K562 (cell line): ENCODE measurements around the gene VPS37D. TPM values are rescaled to one million over a fixed set of nuclear protein-coding genes. Genes with fewer than 3 reads are reported as not detected.
A peak's percentile ranks its signal among the peaks of the same experiment; 100 is the strongest.

Source experiments
- ATAC-seq: fragments of 200-7000 bp; cut with Tn5 transposase; 3 replicates; pipeline ENCODE4 v1.9.1; 2020; ENCODE audit warnings: moderate library complexity
- BruUV-seq: library from RNA; stranded (reverse); fragments of 400-500 nt; replicated peaks from 2 replicates; lab custom pipeline; 2021; lab: Mats Ljungman, UMichigan
- CTCF ChIA-PET: fragments of 300-600 bp; formaldehyde crosslinking; extraction: SDS; loops from one replicate; lab custom pipeline; 2021; ENCODE audit warnings: low intra/inter-chr PET ratio; lab: Yijun Ruan, JAX
- POLR2A ChIA-PET: fragments of 300-600, 350-650 bp; sonication (Branson Sonifier 250); formaldehyde crosslinking; extraction: SDS; loops from one replicate; lab custom pipeline; 2021; ENCODE audit warnings: antibody characterized with exemption, inconsistent platforms; lab: Yijun Ruan, JAX
- DNase-seq, 4 experiments: peaks; one replicate each; pipeline versions ENCODE4 v3.0.0 to v3.0.0-alpha.2; 2011 to 2018; ENCODE audit warnings: low spot score in 3 of 4, mixed read lengths in 3 of 4; ENCODE audit errors: extremely low read depth in 1 of 4
- FAIRE-seq: peaks from 2 replicates; lab custom pipeline; 2011; peaks lifted over from hg19 to GRCh38; lab: Jason Lieb, UNC
- H2AFZ ChIP-seq: 2 replicates; pipeline ENCODE4 v1.6.0; 2011; ENCODE audit warnings: low read depth, low read length, control low read depth, inconsistent platforms
- H3K27ac ChIP-seq: fragments of 200-600 bp; 3 replicates; pipeline ENCODE4 v1.8.0; 2011; ENCODE audit warnings: low read depth, mild to moderate bottlenecking, control low read depth, inconsistent platforms, low read length, moderate library complexity, mixed read lengths; ENCODE audit errors: extremely low read depth
- H3K27me3 ChIP-seq, 2 experiments: fragments of 300-600 bp in 1 of 2; 2 replicates in 1 of 2; 3 replicates in 1 of 2; pipeline versions ENCODE4 v1.6.0 to v1.8.0; 2011; ENCODE audit warnings: inconsistent platforms in 2 of 2, low read length in 2 of 2, mild to moderate bottlenecking in 1 of 2, mixed read lengths in 1 of 2, moderate library complexity in 1 of 2; ENCODE audit not compliant: control insufficient read depth in 2 of 2, insufficient read depth in 2 of 2
- H3K36me3 ChIP-seq: fragments of 300-600 bp; 3 replicates; pipeline ENCODE4 v1.8.0; 2011; ENCODE audit warnings: mild to moderate bottlenecking, low read length, inconsistent platforms; ENCODE audit not compliant: control insufficient read depth, insufficient read depth
- H3K4me1 ChIP-seq, 2 experiments: fragments of 200-600 bp in 1 of 2; replicated peaks in 1 of 2; 2 replicates in 1 of 2; 3 replicates in 1 of 2; pipeline versions ENCODE4 v1.5.1 to v1.8.0; 2011; ENCODE audit warnings: inconsistent platforms in 2 of 2, low read length in 2 of 2, mild to moderate bottlenecking in 1 of 2, mixed read lengths in 1 of 2, moderate library complexity in 1 of 2; ENCODE audit not compliant: control insufficient read depth in 2 of 2, insufficient read depth in 2 of 2
- H3K4me2 ChIP-seq: 2 replicates; pipeline ENCODE4 v1.6.1; 2011; ENCODE audit warnings: low read length, control low read depth, inconsistent platforms, mixed read lengths; ENCODE audit not compliant: insufficient read depth
- H3K4me3 ChIP-seq: fragments of 200-600 bp; sonication (generic), shearing (Covaris generic); 2 replicates; pipeline ENCODE4 v1.5.1; 2016; ENCODE audit warnings: control low read depth, inconsistent platforms
- H3K79me2 ChIP-seq: fragments of 200-600 bp; 3 replicates; pipeline ENCODE4 v1.8.0; 2011; ENCODE audit warnings: low read length, inconsistent platforms; ENCODE audit not compliant: control insufficient read depth, insufficient read depth
- H3K9ac ChIP-seq, 2 experiments: 2 replicates each; pipeline versions ENCODE4 v1.6.0 to v1.6.1; 2011; ENCODE audit warnings: low read depth in 2 of 2, low read length in 2 of 2, control low read depth in 1 of 2, inconsistent platforms in 1 of 2, mild to moderate bottlenecking in 1 of 2, mixed read lengths in 1 of 2; ENCODE audit not compliant: insufficient read depth in 1 of 2
- H3K9me1 ChIP-seq: one replicate; pipeline ENCODE4 v1.6.0; 2011; ENCODE audit warnings: inconsistent platforms, mild to moderate bottlenecking, low read length, moderate library complexity; ENCODE audit not compliant: control insufficient read depth, insufficient read depth
- H3K9me3 ChIP-seq: replicated peaks from 2 replicates; pipeline ENCODE4 v1.5.1; 2011; ENCODE audit warnings: low read depth, low read length, inconsistent platforms; ENCODE audit not compliant: control insufficient read depth, insufficient read depth
- H4K20me1 ChIP-seq: replicated peaks from 2 replicates; pipeline ENCODE4 v1.6.1; 2011; ENCODE audit warnings: low read length, inconsistent platforms, mixed read lengths; ENCODE audit not compliant: control insufficient read depth, insufficient read depth
- GATA2 ChIP-seq: sonication (generic); formaldehyde crosslinking; IDR thresholded peaks from 2 replicates; pipeline ENCODE4 v1.4.0; 2020; ENCODE audit warnings: mild to moderate bottlenecking, missing genetic modification reagents
- HDGF ChIP-seq: fragments of 450-650 bp; IDR thresholded peaks from 2 replicates; pipeline ENCODE4 v1.6.1; 2016
- POLR2AphosphoS5 ChIP-seq: IDR thresholded peaks from 2 replicates; pipeline ENCODE4 v1.6.1; 2011; ENCODE audit warnings: mild to moderate bottlenecking, low read depth, low read length, moderate library complexity; ENCODE audit not compliant: control insufficient read depth, insufficient read depth
- ZNF444 ChIP-seq: fragments of 250-450 bp; sonication (Bioruptor Pico); IDR thresholded peaks from 2 replicates; pipeline ENCODE4 v1.4.0; 2020; ENCODE audit warnings: mild to moderate bottlenecking, moderate library complexity
- WGBS: fragments of 100-300 bp; shearing (Covaris generic); methylation state at CpG from one replicate; pipeline ENCODE4 v1.1.6; 2016; ENCODE audit warnings: low coverage, mixed read lengths; ENCODE audit not compliant: insufficient coverage; ENCODE audit errors: missing lambda C conversion rate; 5-methylcytosine and 5-hydroxymethylcytosine counted together
- in situ Hi-C: fragments of 300-500 bp; cut with MboI; formaldehyde crosslinking; loops from 4 replicates; pipeline ENCODE4 v1.15.0; 2018; ENCODE audit warnings: inconsistent platforms, mixed read lengths
- intact Hi-C: fragments of 100-400 bp; cut with micrococcal nuclease; formaldehyde crosslinking; loops from 2 replicates; pipeline ENCODE4 v1.14.2; 2022
- polyA plus RNA-seq, 8 experiments: library from polyadenylated mRNA; depleted of rRNA in 4 of 8; stranded (reverse) in 5 of 8; unstranded in 3 of 8; fragments of >200 nt; fragmentation: Nextera tagmentation in 2 of 8; fragmentation: Illumina TruSeq in 1 of 8; extraction: Ambion mirVana in 2 of 8; extraction: Trizol in 1 of 8; gene quantifications; 2 replicates each; pipeline versions ENCODE4 v1.2.1 to v1.2.3, GENCODE V29; 2011 to 2014; ENCODE audit warnings: inconsistent platforms in 1 of 8, missing spikeins in 1 of 8
- total RNA-seq, 7 experiments: library from RNA; depleted of rRNA in 6 of 7; stranded (reverse); fragments of >200 nt in 6 of 7; fragmentation: Illumina TruSeq in 2 of 7; extraction: Trizol in 2 of 7; gene quantifications; 2 replicates each; pipeline versions ENCODE4 v1.2.1 to v1.2.3, GENCODE V29; 2011 to 2021; ENCODE audit warnings: low replicate concordance in 1 of 7
- TF ChIP-seq, protein P1 (sequence below): sonication (generic); formaldehyde crosslinking; IDR thresholded peaks from 2 replicates; pipeline ENCODE4 v1.8.0; 2022; ENCODE audit warnings: missing genetic modification reagents, mild to moderate bottlenecking, moderate library complexity, borderline replicate concordance
- TF ChIP-seq, protein P2 (sequence below): fragments of 250-450 bp; sonication (Bioruptor Pico); IDR thresholded peaks from 2 replicates; pipeline ENCODE4 v1.4.0; 2020
- TF ChIP-seq, protein P3 (sequence below): fragments of 250-450 bp; sonication (Bioruptor Pico); IDR thresholded peaks from 2 replicates; pipeline ENCODE4 v1.4.0; 2020; ENCODE audit warnings: mild to moderate bottlenecking, moderate library complexity
- TF ChIP-seq, protein P4 (sequence below): sonication (generic); formaldehyde crosslinking; IDR thresholded peaks from 2 replicates; pipeline ENCODE4 v1.8.1; 2023; ENCODE audit warnings: mild to moderate bottlenecking, missing genetic modification reagents

Gene VPS37D
- total and polyA plus RNA-seq, 9 of the 15 experiments (the other 6 are each of a cell fraction or from before 2014, with no cell fraction given), result 0.25 to 2.3 (median 1.0) TPM; not detected in 3

DNA sequence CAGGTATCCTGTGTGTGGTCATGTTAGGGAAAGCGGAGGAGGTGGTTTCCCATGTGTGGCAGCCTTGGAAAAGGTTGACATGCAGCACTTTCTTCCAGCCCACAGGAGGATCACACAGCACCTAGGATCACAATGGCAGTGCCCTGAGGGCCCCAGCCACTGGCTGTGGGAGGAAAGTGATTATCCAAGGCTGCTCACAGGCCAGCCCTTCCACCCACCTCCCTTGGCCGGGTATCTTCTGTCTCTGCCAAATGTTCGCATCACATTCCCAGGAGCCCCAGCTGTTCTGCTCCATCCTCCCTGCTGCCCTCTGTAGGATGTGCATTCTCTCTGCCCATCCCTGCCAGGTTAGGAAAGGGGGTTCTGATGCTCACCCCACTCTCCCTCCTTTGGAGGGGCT, 40.8 kb upstream of the VPS37D start:
- no peaks in the 10 kb centered on the region; the same call in none of the 2 replicates for H4K20me1 ChIP-seq
- no peak overlapping the region for H3K27ac ChIP-seq
- DNase-seq (no peak), ATAC-seq (no peak), FAIRE-seq (no peak)
- peaks cover 19 to 27% of the 10 kb centered on the region in 2 experiments for H3K4me1 ChIP-seq
- H3K9ac ChIP-seq, result 0 out of 4 replicates have a peak overlapping the region, but pooled peaks of 1 of the 2 experiments have one; percentile 8
- no peak overlapping the region for H3K4me3 ChIP-seq
- WGBS, result 3% methylated on average over 3 of the region's 3 CpGs
- TF ChIP-seq, protein P1, sequence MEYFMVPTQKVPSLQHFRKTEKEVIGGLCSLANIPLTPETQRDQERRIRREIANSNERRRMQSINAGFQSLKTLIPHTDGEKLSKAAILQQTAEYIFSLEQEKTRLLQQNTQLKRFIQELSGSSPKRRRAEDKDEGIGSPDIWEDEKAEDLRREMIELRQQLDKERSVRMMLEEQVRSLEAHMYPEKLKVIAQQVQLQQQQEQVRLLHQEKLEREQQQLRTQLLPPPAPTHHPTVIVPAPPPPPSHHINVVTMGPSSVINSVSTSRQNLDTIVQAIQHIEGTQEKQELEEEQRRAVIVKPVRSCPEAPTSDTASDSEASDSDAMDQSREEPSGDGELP (CRISPR knock-in tag), result peak; percentile 36; the same call in 1 of the 2 replicates
- no peak for TF ChIP-seq POLR2AphosphoS5
- H2AFZ ChIP-seq, result no peak overlapping the region
- H3K9me1 ChIP-seq, result no peaks in the 10 kb centered on the region
- no peaks in the 10 kb centered on the region for H3K9me3 ChIP-seq
- CTCF ChIA-PET, result no interaction called here
- no peak overlapping the region for H3K4me2 ChIP-seq
- H3K27me3 ChIP-seq, result peaks cover 13 to 37% of the 10 kb centered on the region in 2 experiments
- POLR2A ChIA-PET, result interaction anchor here (0.6 to 2.4 kb wide), 2 partner anchors 10 to 42 kb away, joined by 3 to 5 read pairs; no protein-coding TSS in a partner anchor
- in situ Hi-C loops (no loop called here), intact Hi-C loops (no loop called here)
- BruUV-seq, result no TSS peak
- H3K36me3 ChIP-seq, result no peaks in the 10 kb centered on the region
- H3K79me2 ChIP-seq, result no peaks in the 10 kb centered on the region

DNA sequence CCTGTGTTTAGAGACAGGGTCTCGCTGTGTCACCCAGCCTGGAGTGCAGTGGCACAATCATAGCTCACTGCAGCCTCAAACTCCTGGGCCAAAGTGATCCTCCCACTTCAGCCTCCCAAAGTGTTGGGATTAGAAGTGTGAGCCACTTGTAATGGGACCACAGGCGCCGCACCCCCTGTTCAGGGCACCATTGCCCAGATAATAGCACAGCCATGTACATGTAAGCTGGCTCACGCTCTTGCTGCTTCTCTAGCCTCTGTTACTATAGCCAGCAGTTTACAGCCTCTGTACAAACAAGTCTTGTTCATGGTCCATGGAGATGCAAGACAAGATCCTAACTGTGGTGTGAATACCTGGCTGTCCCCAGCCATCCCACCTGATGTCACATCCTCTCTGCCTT, 39.1 kb upstream of the VPS37D start:
- Histone ChIP-seq H3K36me3 (no peaks in the 10 kb centered on the region), H3K9me1 (no peaks in the 10 kb centered on the region), H3K79me2 (no peaks in the 10 kb centered on the region), H3K4me3 (no peak overlapping the region), H3K4me1 (peaks cover 9 to 16% of the 10 kb centered on the region in 2 experiments), H3K4me2 (no peak overlapping the region), H3K27me3 (peaks cover 20 to 48% of the 10 kb centered on the region in 2 experiments), H2AFZ (no peak overlapping the region), H4K20me1 (peaks cover 2% of the 10 kb centered on the region; the same call in 1 of the 2 replicates), H3K9ac (no peak overlapping the region), H3K27ac (no peak overlapping the region), H3K9me3 (no peaks in the 10 kb centered on the region)
- intact Hi-C loops (no loop called here), in situ Hi-C loops (no loop called here)
- ChIA-PET CTCF (no interaction called here), POLR2A (interaction anchor here (0.6 to 2.3 kb wide), 2 partner anchors 17 to 37 kb away, joined by 3 to 11 read pairs; no protein-coding TSS in a partner anchor)
- DNase-seq (no peak), FAIRE-seq (no peak), ATAC-seq (no peak)
- no TSS peak for BruUV-seq
- WGBS, result 10% methylated on average over 4 of the region's 4 CpGs
- no peak for TF ChIP-seq GATA2
- TF ChIP-seq HDGF, result no peak
- TF ChIP-seq, protein P2, sequence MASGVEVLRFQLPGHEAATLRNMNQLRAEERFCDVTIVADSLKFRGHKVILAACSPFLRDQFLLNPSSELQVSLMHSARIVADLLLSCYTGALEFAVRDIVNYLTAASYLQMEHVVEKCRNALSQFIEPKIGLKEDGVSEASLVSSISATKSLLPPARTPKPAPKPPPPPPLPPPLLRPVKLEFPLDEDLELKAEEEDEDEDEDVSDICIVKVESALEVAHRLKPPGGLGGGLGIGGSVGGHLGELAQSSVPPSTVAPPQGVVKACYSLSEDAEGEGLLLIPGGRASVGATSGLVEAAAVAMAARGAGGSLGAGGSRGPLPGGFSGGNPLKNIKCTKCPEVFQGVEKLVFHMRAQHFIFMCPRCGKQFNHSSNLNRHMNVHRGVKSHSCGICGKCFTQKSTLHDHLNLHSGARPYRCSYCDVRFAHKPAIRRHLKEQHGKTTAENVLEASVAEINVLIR, result no peak
- no peak for TF ChIP-seq ZNF444 (CRISPR knock-in tag)
- TF ChIP-seq, protein P3, sequence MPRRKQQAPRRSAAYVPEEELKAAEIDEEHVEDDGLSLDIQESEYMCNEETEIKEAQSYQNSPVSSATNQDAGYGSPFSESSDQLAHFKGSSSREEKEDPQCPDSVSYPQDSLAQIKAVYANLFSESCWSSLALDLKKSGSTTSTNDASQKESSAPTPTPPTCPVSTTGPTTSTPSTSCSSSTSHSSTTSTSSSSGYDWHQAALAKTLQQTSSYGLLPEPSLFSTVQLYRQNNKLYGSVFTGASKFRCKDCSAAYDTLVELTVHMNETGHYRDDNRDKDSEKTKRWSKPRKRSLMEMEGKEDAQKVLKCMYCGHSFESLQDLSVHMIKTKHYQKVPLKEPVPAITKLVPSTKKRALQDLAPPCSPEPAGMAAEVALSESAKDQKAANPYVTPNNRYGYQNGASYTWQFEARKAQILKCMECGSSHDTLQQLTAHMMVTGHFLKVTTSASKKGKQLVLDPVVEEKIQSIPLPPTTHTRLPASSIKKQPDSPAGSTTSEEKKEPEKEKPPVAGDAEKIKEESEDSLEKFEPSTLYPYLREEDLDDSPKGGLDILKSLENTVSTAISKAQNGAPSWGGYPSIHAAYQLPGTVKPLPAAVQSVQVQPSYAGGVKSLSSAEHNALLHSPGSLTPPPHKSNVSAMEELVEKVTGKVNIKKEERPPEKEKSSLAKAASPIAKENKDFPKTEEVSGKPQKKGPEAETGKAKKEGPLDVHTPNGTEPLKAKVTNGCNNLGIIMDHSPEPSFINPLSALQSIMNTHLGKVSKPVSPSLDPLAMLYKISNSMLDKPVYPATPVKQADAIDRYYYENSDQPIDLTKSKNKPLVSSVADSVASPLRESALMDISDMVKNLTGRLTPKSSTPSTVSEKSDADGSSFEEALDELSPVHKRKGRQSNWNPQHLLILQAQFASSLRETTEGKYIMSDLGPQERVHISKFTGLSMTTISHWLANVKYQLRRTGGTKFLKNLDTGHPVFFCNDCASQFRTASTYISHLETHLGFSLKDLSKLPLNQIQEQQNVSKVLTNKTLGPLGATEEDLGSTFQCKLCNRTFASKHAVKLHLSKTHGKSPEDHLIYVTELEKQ (CRISPR knock-in tag), result no peak
- TF ChIP-seq, protein P4, sequence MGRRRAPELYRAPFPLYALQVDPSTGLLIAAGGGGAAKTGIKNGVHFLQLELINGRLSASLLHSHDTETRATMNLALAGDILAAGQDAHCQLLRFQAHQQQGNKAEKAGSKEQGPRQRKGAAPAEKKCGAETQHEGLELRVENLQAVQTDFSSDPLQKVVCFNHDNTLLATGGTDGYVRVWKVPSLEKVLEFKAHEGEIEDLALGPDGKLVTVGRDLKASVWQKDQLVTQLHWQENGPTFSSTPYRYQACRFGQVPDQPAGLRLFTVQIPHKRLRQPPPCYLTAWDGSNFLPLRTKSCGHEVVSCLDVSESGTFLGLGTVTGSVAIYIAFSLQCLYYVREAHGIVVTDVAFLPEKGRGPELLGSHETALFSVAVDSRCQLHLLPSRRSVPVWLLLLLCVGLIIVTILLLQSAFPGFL, result no peak
